HL-60 (cell line): Measurements from ENCODE around the gene ALOX12B.

ENCODE experiments used
- GABPA ChIP-seq: IDR thresholded peaks from 2 replicates; pipeline ENCODE4 v1.6.1; 2012; ENCODE audit warnings: low read depth
- POLR2AphosphoS5 ChIP-seq: IDR thresholded peaks from 2 replicates; pipeline ENCODE4 v1.6.1; 2012; ENCODE audit warnings: low read depth
- SPI1 ChIP-seq: IDR thresholded peaks from 2 replicates; pipeline ENCODE4 v1.6.1; 2012; ENCODE audit warnings: low read depth, mild to moderate bottlenecking, borderline replicate concordance
- TF ChIP-seq, protein P1 (sequence below): IDR thresholded peaks from one replicate; pipeline ENCODE4 v1.5.1; 2011; ENCODE audit warnings: low read length, control low read depth, inconsistent platforms; ENCODE audit not compliant: insufficient read depth
- TF ChIP-seq, protein P2 (sequence below): IDR thresholded peaks from 2 replicates; pipeline ENCODE4 v1.6.1; 2012; ENCODE audit warnings: low read depth; ENCODE audit not compliant: insufficient replicate concordance

GRCh38 chr17:8133399-8133798 lies 45.9 kb upstream of the ALOX12B start:
- TF ChIP-seq, protein P1, sequence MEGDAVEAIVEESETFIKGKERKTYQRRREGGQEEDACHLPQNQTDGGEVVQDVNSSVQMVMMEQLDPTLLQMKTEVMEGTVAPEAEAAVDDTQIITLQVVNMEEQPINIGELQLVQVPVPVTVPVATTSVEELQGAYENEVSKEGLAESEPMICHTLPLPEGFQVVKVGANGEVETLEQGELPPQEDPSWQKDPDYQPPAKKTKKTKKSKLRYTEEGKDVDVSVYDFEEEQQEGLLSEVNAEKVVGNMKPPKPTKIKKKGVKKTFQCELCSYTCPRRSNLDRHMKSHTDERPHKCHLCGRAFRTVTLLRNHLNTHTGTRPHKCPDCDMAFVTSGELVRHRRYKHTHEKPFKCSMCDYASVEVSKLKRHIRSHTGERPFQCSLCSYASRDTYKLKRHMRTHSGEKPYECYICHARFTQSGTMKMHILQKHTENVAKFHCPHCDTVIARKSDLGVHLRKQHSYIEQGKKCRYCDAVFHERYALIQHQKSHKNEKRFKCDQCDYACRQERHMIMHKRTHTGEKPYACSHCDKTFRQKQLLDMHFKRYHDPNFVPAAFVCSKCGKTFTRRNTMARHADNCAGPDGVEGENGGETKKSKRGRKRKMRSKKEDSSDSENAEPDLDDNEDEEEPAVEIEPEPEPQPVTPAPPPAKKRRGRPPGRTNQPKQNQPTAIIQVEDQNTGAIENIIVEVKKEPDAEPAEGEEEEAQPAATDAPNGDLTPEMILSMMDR: no peak
- TF ChIP-seq, protein P2, sequence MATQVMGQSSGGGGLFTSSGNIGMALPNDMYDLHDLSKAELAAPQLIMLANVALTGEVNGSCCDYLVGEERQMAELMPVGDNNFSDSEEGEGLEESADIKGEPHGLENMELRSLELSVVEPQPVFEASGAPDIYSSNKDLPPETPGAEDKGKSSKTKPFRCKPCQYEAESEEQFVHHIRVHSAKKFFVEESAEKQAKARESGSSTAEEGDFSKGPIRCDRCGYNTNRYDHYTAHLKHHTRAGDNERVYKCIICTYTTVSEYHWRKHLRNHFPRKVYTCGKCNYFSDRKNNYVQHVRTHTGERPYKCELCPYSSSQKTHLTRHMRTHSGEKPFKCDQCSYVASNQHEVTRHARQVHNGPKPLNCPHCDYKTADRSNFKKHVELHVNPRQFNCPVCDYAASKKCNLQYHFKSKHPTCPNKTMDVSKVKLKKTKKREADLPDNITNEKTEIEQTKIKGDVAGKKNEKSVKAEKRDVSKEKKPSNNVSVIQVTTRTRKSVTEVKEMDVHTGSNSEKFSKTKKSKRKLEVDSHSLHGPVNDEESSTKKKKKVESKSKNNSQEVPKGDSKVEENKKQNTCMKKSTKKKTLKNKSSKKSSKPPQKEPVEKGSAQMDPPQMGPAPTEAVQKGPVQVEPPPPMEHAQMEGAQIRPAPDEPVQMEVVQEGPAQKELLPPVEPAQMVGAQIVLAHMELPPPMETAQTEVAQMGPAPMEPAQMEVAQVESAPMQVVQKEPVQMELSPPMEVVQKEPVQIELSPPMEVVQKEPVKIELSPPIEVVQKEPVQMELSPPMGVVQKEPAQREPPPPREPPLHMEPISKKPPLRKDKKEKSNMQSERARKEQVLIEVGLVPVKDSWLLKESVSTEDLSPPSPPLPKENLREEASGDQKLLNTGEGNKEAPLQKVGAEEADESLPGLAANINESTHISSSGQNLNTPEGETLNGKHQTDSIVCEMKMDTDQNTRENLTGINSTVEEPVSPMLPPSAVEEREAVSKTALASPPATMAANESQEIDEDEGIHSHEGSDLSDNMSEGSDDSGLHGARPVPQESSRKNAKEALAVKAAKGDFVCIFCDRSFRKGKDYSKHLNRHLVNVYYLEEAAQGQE: no peak
- TF ChIP-seq POLR2AphosphoS5 (no peak), GABPA (no peak), SPI1 (no peak)
